K562 (cell line): ENCODE measurements around the gene ISYNA1. TPM values are rescaled to one million over a fixed set of nuclear protein-coding genes. Genes with fewer than 3 reads are reported as not detected.

Experiments used
- FOXA3 ChIP-seq, 2 experiments: fragments of 450-650 bp in 1 of 2; sonication (generic) in 1 of 2; formaldehyde crosslinking; IDR thresholded peaks in 1 of 2; conservative IDR thresholded peaks in 1 of 2; 2 replicates each; pipeline versions ENCODE4 v1.4.0 to v1.8.0; 2020 to 2022; ENCODE audit warnings: mild to moderate bottlenecking in 2 of 2, missing genetic modification reagents in 1 of 2
- GABPB1 ChIP-seq: sonication (generic); formaldehyde crosslinking; IDR thresholded peaks from 2 replicates; pipeline ENCODE4 v1.8.0; 2022; ENCODE audit warnings: mild to moderate bottlenecking, missing genetic modification reagents
- MED1 ChIP-seq: sonication (generic); formaldehyde crosslinking; IDR thresholded peaks from 2 replicates; pipeline ENCODE4 v1.8.1; 2023; ENCODE audit warnings: missing genetic modification reagents, borderline replicate concordance
- MTF1 ChIP-seq: fragments of 250-450 bp; sonication (Bioruptor Pico); IDR thresholded peaks from 2 replicates; pipeline ENCODE4 v1.9.0; 2021; ENCODE audit warnings: moderate library complexity, mild to moderate bottlenecking, inconsistent platforms, borderline replicate concordance
- NBN ChIP-seq: fragments of 450-650 bp; IDR thresholded peaks from 2 replicates; pipeline ENCODE4 v1.6.1; 2016; ENCODE audit warnings: low read depth, mild to moderate bottlenecking
- NR2C1 ChIP-seq, 2 experiments: fragments of 450-650 bp; IDR thresholded peaks; 2 replicates each; pipeline ENCODE4 v1.6.1; 2017; ENCODE audit warnings: mild to moderate bottlenecking in 2 of 2, antibody characterized with exemption in 1 of 2, inconsistent platforms in 1 of 2, missing compliant biosample characterization in 1 of 2, missing genetic modification characterization in 1 of 2
- RCOR1 ChIP-seq, 2 experiments: IDR thresholded peaks; 2 replicates each; pipeline ENCODE4 v1.6.1; 2012; ENCODE audit warnings: low read depth in 2 of 2, low read length in 2 of 2, borderline replicate concordance in 1 of 2, improper control_type of control experiment in 1 of 2
- RFX5 ChIP-seq: IDR thresholded peaks from 2 replicates; pipeline ENCODE4 v1.6.1; 2011; ENCODE audit warnings: low read depth, mild to moderate bottlenecking, improper control_type of control experiment, low read length
- SLC30A9 ChIP-seq: fragments of 250-450 bp; sonication (Bioruptor Pico); IDR thresholded peaks from 2 replicates; pipeline ENCODE4 v1.8.0; 2022; ENCODE audit warnings: mild to moderate bottlenecking, moderate library complexity
- TBL1XR1 ChIP-seq, 2 experiments: IDR thresholded peaks; 2 replicates each; pipeline ENCODE4 v1.6.1; 2012; ENCODE audit warnings: improper control_type of control experiment in 2 of 2, low read length in 2 of 2, mild to moderate bottlenecking in 1 of 2
- TCF7L2 ChIP-seq: fragments of 150-350 bp; IDR thresholded peaks from 2 replicates; pipeline ENCODE4 v1.6.1; 2016; ENCODE audit warnings: low read depth, mild to moderate bottlenecking, low read length, moderate library complexity
- USF1 ChIP-seq: sonication (generic); formaldehyde crosslinking; IDR thresholded peaks from 2 replicates; pipeline ENCODE4 v1.9.0; 2022; ENCODE audit warnings: mild to moderate bottlenecking, missing genetic modification reagents
- ZFP1 ChIP-seq: fragments of 450-650 bp; formaldehyde crosslinking; IDR thresholded peaks from 2 replicates; pipeline ENCODE4 v1.4.0; 2020; ENCODE audit warnings: mild to moderate bottlenecking, mixed read lengths
- ZNF143 ChIP-seq: sonication (generic); formaldehyde crosslinking; IDR thresholded peaks from 2 replicates; pipeline ENCODE4 v1.9.0; 2022; ENCODE audit warnings: mild to moderate bottlenecking, missing genetic modification reagents
- ZNF217 ChIP-seq: sonication (generic); formaldehyde crosslinking; IDR thresholded peaks from 2 replicates; pipeline ENCODE4 v1.8.0; 2022; ENCODE audit warnings: mild to moderate bottlenecking, missing genetic modification reagents
- ZNF23 ChIP-seq: fragments of 250-450 bp; sonication (Bioruptor Pico); IDR thresholded peaks from 2 replicates; pipeline ENCODE4 v1.4.0; 2020; ENCODE audit warnings: mild to moderate bottlenecking
- ZNF707 ChIP-seq: fragments of 250-450 bp; sonication (Bioruptor Pico); conservative IDR thresholded peaks from 2 replicates; pipeline ENCODE4 v1.8.0; 2022; ENCODE audit warnings: inconsistent platforms, mild to moderate bottlenecking, moderate library complexity
- polyA plus RNA-seq, 8 experiments: library from polyadenylated mRNA; depleted of rRNA in 4 of 8; stranded (reverse) in 5 of 8; unstranded in 3 of 8; fragments of >200 nt; fragmentation: Nextera tagmentation in 2 of 8; fragmentation: Illumina TruSeq in 1 of 8; extraction: Ambion mirVana in 2 of 8; extraction: Trizol in 1 of 8; gene quantifications; 2 replicates each; pipeline versions ENCODE4 v1.2.1 to v1.2.3, GENCODE V29; 2011 to 2014; ENCODE audit warnings: inconsistent platforms in 1 of 8, missing spikeins in 1 of 8
- total RNA-seq, 7 experiments: library from RNA; depleted of rRNA in 6 of 7; stranded (reverse); fragments of >200 nt in 6 of 7; fragmentation: Illumina TruSeq in 2 of 7; extraction: Trizol in 2 of 7; gene quantifications; 2 replicates each; pipeline versions ENCODE4 v1.2.1 to v1.2.3, GENCODE V29; 2011 to 2021; ENCODE audit warnings: low replicate concordance in 1 of 7
- TF ChIP-seq, protein P1 (sequence below), 2 experiments: fragments of 450-650 bp; formaldehyde crosslinking in 1 of 2; IDR thresholded peaks; 2 replicates each; pipeline versions ENCODE4 v1.4.0 to v1.6.1; 2014 to 2020; ENCODE audit warnings: mild to moderate bottlenecking in 2 of 2, borderline replicate concordance in 1 of 2, low read depth in 1 of 2
- TF ChIP-seq, protein P2 (sequence below): sonication (generic); formaldehyde crosslinking; IDR thresholded peaks from 2 replicates; pipeline ENCODE4 v1.8.0; 2022; ENCODE audit warnings: missing genetic modification reagents, mild to moderate bottlenecking, borderline replicate concordance

Gene ISYNA1
- total and polyA plus RNA-seq, 9 of the 15 experiments (the other 6 are each of a cell fraction or from before 2014, with no cell fraction given) = 21.8 to 460 (median 93.2) TPM

GRCh38 chr19:18440415-18440877, 2.5 kb upstream of the ISYNA1 start (continued):
- TF ChIP-seq, protein P1, sequence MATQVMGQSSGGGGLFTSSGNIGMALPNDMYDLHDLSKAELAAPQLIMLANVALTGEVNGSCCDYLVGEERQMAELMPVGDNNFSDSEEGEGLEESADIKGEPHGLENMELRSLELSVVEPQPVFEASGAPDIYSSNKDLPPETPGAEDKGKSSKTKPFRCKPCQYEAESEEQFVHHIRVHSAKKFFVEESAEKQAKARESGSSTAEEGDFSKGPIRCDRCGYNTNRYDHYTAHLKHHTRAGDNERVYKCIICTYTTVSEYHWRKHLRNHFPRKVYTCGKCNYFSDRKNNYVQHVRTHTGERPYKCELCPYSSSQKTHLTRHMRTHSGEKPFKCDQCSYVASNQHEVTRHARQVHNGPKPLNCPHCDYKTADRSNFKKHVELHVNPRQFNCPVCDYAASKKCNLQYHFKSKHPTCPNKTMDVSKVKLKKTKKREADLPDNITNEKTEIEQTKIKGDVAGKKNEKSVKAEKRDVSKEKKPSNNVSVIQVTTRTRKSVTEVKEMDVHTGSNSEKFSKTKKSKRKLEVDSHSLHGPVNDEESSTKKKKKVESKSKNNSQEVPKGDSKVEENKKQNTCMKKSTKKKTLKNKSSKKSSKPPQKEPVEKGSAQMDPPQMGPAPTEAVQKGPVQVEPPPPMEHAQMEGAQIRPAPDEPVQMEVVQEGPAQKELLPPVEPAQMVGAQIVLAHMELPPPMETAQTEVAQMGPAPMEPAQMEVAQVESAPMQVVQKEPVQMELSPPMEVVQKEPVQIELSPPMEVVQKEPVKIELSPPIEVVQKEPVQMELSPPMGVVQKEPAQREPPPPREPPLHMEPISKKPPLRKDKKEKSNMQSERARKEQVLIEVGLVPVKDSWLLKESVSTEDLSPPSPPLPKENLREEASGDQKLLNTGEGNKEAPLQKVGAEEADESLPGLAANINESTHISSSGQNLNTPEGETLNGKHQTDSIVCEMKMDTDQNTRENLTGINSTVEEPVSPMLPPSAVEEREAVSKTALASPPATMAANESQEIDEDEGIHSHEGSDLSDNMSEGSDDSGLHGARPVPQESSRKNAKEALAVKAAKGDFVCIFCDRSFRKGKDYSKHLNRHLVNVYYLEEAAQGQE (IDR thresholded peaks at IDR 0.05; ENCODE audit: borderline replicate concordance) = 0 out of 2 replicates have a peak, but pooled peaks have one; percentile 32
- TF ChIP-seq, protein P1 (CRISPR knock-in tag; IDR thresholded peaks at IDR 0.05; ENCODE audit: low read depth) = no peak
- TF ChIP-seq, protein P2, sequence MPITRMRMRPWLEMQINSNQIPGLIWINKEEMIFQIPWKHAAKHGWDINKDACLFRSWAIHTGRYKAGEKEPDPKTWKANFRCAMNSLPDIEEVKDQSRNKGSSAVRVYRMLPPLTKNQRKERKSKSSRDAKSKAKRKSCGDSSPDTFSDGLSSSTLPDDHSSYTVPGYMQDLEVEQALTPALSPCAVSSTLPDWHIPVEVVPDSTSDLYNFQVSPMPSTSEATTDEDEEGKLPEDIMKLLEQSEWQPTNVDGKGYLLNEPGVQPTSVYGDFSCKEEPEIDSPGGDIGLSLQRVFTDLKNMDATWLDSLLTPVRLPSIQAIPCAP (CRISPR knock-in tag) = no peak
- TF ChIP-seq MTF1 (no peak), TCF7L2 (no peak), USF1 (peak; percentile 80), NBN (no peak), TBL1XR1 (IDR thresholded peaks at IDR 0.05; ENCODE audit: low read length in 2 of 2) (no peak), ZNF143 (CRISPR knock-in tag) (no peak), GABPB1 (no peak), RFX5 (no peak), ZNF23 (CRISPR knock-in tag) (no peak), RCOR1 (IDR thresholded peaks at IDR 0.05; ENCODE audit: borderline replicate concordance in 1 of 2, low read depth in 2 of 2, low read length in 2 of 2) (0 out of 4 replicates have a peak, but pooled peaks of 1 of the 2 experiments have one; percentile 10), ZNF707 (CRISPR knock-in tag) (no peak), FOXA3 (CRISPR knock-in tag; conservative IDR thresholded peaks at IDR 0.05 in 1 of 2, IDR thresholded peaks at IDR 0.05 in 1 of 2) (no peak), MED1 (CRISPR knock-in tag) (no peak), ZNF217 (CRISPR knock-in tag) (no peak), ZFP1 (CRISPR knock-in tag) (no peak), SLC30A9 (CRISPR knock-in tag) (no peak), NR2C1 (IDR thresholded peaks at IDR 0.05) (no peak), NR2C1 (tag; IDR thresholded peaks at IDR 0.05) (no peak)
